ENCODE results near the gene UGT1A10. TPM values are rescaled to one million over a fixed set of nuclear protein-coding genes. Genes with fewer than 3 reads are reported as not detected.

The UGT1A10 gene
- total RNA-seq, result not detected in 2 replicates

DNA sequence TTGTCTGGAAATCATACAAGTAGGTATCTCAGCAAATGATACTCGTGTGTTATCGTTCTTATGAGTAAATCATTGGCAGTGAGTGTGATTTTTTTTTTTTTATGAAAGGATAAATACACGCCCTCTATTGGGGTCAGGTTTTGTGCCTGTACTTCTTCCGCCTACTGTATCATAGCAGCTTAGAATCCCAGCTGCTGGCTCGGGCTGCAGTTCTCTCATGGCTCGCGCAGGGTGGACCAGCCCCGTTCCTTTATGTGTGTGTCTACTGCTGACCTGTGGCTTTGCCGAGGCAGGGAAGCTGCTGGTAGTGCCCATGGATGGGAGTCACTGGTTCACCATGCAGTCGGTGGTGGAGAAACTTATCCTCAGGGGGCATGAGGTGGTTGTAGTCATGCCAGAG, at the start of gene UGT1A10:
Gene UGT1A10 (plus strand): TSS at position 143 of the 400 bp plus-strand sequence. CDS start 75 bp downstream, at position 218.

DNA sequence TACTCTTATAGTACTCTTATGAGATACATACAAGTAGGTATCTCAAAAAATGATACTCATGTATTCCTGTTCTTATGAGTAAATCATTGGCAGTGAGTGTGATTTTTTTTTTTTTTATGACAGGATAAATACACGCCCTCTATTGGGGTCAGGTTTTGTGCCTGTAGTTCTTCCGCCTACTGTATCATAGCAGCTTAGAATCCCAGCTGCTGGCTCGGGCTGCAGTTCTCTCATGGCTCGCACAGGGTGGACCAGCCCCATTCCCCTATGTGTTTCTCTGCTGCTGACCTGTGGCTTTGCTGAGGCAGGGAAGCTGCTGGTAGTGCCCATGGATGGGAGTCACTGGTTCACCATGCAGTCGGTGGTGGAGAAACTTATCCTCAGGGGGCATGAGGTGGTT, 18.8 kb upstream of the UGT1A10 start, which contains the start of gene UGT1A8:
Gene UGT1A8 (plus strand): TSS at position 158 of the 400 bp plus-strand sequence. CDS start 75 bp downstream, at position 233.

DNA sequence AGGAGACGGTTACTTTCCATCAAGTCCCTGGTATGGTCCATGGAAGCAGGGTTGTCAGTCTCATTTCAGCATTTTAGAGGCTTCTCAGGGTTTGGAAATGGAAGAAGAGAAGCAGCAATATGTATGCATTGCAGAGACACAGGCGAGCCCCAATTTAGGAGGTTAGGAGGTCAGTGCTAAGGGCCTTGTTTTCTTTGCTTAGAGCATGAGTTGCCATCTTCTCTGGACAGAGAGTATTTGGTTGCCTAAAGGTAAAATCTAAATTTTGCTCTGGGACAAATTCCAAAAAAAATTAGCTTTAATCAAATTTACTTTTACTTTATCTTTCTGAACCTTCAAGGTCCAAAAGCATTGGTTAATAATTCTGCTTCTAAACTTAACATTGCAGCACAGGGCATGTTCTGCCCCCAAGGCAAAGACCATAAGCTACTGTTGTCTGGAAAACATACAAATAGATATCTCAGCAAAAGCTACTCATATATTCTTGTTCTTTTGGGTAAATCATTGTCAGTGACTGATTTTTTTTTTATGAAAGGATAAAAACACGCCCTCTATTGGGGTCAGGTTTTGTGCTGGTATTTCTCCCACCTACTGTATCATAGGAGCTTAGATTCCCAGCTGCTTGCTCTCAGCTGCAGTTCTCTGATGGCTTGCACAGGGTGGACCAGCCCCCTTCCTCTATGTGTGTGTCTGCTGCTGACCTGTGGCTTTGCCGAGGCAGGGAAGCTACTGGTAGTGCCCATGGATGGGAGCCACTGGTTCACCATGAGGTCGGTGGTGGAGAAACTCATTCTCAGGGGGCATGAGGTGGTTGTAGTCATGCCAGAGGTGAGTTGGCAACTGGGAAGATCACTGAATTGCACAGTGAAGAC, 35.3 kb downstream of the UGT1A10 start, which contains the start of gene UGT1A9:
Gene UGT1A9 (plus strand): TSS at position 609 of the 872 bp plus-strand sequence. CDS start 37 bp downstream, at position 646.

DNA sequence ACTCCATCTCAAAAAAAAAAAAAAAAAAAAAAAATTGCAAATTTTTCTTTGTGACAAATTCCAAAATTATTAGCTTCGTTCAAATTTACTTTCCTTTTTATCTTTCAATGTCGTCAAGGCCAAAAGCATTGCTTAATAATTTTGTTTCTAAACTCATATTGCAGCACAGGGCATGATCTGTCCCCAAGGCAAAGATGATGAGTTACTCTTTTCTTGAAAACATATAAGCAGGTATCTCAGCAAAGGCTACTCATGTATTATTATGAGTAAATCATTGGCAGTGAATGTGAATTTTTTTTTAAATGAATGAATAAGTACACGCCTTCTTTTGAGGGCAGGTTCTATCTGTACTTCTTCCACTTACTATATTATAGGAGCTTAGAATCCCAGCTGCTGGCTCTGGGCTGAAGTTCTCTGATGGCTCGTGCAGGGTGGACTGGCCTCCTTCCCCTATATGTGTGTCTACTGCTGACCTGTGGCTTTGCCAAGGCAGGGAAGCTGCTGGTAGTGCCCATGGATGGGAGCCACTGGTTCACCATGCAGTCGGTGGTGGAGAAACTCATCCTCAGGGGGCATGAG, 45.4 kb downstream of the UGT1A10 start, which contains the start of gene UGT1A7:
Gene UGT1A7 (plus strand): TSS at position 381 of the 579 bp plus-strand sequence. CDS start 37 bp downstream, at position 418.

DNA sequence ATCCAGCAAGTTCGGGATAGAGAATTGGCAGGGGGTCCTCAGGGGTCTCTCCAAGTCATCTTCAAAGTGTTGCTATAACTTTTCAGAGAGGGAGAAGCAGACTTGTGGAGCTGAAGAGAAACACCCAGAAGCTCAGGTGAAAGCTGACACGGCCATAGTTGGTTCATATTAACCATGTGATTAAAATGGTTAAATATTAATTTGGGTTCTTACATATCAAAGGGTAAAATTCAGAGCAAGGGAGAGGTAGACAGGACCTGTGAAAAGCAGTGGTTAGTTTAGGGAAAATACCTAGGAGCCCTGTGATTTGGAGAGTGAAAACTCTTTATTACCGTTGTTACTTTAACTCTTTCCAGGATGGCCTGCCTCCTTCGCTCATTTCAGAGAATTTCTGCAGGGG, 56.4 kb downstream of the UGT1A10 start, which contains the start of gene UGT1A6:
Gene UGT1A6 (plus strand): TSS at position 243 of the 400 bp plus-strand sequence. CDS start 115 bp downstream, at position 358.

DNA sequence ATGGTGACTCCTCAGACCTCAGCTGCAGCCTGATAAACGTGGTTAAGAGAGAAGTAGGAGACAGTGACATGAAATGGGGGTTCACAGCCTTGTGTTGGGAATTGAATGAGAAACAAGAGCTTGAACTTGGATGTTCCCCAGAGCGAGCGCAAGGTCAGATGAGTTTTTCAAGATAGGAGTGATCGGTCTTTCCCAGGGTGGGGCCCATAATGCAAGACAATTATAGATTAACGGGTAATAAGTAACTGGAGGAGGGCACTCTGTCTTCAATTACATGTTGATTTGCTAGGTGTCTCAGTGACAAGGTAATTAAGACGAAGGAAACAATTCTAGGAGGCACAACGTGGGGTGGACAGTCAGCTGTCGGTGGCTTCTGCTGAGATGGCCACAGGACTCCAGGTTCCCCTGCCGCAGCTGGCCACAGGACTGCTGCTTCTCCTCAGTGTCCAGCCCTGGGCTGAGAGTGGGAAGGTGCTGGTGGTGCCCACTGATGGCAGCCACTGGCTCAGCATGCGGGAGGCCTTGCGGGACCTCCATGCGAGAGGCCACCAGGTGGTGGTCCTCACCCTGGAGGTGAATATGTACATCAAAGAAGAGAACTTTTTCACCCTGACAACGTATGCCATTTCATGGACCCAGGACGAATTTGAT, 76.5 kb downstream of the UGT1A10 start, which contains the start of gene UGT1A5:
Gene UGT1A5 (plus strand): TSS at position 297 of the 651 bp plus-strand sequence. CDS start 85 bp downstream, at position 382.

DNA sequence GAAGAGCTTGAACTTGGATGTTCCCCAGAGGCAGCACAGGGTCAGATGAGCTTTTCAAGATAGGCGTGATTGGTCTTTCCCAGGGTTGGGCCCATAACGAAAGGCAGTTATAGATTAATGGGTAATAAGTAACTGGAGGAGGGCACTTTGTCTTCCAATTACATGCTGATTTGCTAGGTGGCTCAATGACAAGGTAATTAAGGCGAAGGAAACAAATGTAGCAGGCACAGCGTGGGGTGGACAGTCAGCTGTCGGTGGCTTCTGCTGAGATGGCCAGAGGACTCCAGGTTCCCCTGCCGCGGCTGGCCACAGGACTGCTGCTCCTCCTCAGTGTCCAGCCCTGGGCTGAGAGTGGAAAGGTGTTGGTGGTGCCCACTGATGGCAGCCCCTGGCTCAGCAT, 82.3 kb downstream of the UGT1A10 start, which contains the start of gene UGT1A4:
Gene UGT1A4 (plus strand): TSS at position 185 of the 400 bp plus-strand sequence. CDS start 85 bp downstream, at position 270.

DNA sequence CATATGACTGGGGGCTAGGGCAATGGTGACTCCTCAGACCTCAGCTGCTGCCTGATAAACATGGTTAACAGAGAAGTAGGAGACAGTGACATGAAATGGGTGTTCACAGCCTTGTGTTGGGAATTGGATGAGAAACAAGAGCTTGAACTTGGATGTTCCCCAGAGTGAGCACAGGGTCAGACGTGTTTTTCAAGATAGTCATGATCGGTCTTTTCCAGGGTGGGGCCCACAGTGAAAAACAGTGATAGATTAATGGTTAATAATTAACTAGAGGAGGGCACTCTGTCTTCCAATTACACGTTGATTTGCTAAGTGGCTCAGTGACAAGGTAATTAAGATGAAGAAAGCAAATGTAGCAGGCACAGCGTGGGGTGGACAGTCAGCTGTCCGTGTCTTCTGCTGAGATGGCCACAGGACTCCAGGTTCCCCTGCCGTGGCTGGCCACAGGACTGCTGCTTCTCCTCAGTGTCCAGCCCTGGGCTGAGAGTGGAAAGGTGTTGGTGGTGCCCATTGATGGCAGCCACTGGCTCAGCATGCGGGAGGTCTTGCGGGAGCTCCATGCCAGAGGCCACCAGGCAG, 92.6 kb downstream of the UGT1A10 start, which contains the start of gene UGT1A3:
Gene UGT1A3 (plus strand): TSS at position 320 of the 579 bp plus-strand sequence. CDS start 85 bp downstream, at position 405.

DNA sequence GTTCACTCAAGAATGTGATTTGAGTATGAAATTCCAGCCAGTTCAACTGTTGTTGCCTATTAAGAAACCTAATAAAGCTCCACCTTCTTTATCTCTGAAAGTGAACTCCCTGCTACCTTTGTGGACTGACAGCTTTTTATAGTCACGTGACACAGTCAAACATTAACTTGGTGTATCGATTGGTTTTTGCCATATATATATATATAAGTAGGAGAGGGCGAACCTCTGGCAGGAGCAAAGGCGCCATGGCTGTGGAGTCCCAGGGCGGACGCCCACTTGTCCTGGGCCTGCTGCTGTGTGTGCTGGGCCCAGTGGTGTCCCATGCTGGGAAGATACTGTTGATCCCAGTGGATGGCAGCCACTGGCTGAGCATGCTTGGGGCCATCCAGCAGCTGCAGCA, 123.8 kb downstream of the UGT1A10 start, which contains the start of gene UGT1A1:
Gene UGT1A1 (plus strand): TSS at position 228 of the 400 bp plus-strand sequence. CDS start 18 bp downstream, at position 246.

DNA sequence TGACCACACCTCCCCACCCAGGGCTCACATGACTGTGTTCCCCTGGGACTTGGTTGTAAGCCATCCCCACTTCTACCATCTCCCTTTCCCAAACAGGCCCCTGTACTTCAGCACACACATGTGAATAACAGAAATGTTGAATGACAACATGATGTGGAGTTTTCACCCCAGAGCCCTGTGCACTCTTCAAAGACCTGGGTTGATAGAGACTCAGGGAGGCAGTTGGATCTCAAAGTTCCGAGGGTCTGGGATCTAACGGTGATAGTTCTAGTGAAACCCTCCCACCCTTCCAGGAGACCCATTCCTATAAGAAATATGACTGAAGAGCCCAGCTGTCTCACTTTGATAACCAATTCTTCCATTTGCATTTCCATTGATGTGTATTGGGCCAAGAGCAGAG, 141.8 kb downstream of the UGT1A10 start, which contains the start of gene MROH2A:
Gene MROH2A (plus strand): TSS at position 301 of the 400 bp plus-strand sequence. CDS start 1,029 bp downstream, outside the sequence.

Other genes with a start within 250 kb of the UGT1A10 start
- gene USP40, start 69.7 kb upstream of the UGT1A10 start, total RNA-seq, result 46.6 and 48.2 TPM in 2 replicates
- not detected in 2 replicates for gene UGT1A8, start 18.8 kb upstream of the UGT1A10 start, total RNA-seq
- not detected in 2 replicates for gene UGT1A9, start 35.5 kb downstream of the UGT1A10 start, total RNA-seq
- gene UGT1A7, start 45.5 kb downstream of the UGT1A10 start, total RNA-seq, result not detected in 2 replicates
- gene UGT1A6, start 56.4 kb downstream of the UGT1A10 start, total RNA-seq, result not detected in 2 replicates
- not detected in 2 replicates for gene UGT1A5, start 76.5 kb downstream of the UGT1A10 start, total RNA-seq
- not detected in 2 replicates for gene UGT1A4, start 82.3 kb downstream of the UGT1A10 start, total RNA-seq
- gene UGT1A3, start 92.6 kb downstream of the UGT1A10 start, total RNA-seq, result not detected in 2 replicates
- not detected in 2 replicates for gene UGT1A1, start 123.8 kb downstream of the UGT1A10 start, total RNA-seq
- not detected in 2 replicates for gene MROH2A, start 141.9 kb downstream of the UGT1A10 start, total RNA-seq
- 9.7 and 18.8 TPM in 2 replicates for gene HJURP, start 218.1 kb downstream of the UGT1A10 start, total RNA-seq

Data from articular chondrocyte of knee joint (primary cell).